Osteoblast (primary cell): ENCODE results near the gene MRS2. TPM values are rescaled to one million over a fixed set of nuclear protein-coding genes. Genes with fewer than 3 reads are reported as not detected.
"Not testable (repeated sequence)": the region's sequence is repeated elsewhere in the genome, so short reads cannot be mapped to it uniquely, and the experiment has no call there.

Experiments
- DNase-seq: peaks from one replicate; pipeline ENCODE4 v3.0.0; 2011; ENCODE audit warnings: low spot score, mixed read lengths; ENCODE audit not compliant: insufficient read length; ENCODE audit errors: missing footprints
- H2AFZ ChIP-seq: 2 replicates; pipeline ENCODE4 v1.6.0; 2011; ENCODE audit warnings: mild to moderate bottlenecking, low read length
- H3K27ac ChIP-seq: 2 replicates; pipeline ENCODE4 v1.5.1; 2011; ENCODE audit warnings: mild to moderate bottlenecking, low read depth, low read length, moderate library complexity
- H3K27me3 ChIP-seq: 2 replicates; pipeline ENCODE4 v1.6.0; 2012; ENCODE audit warnings: mild to moderate bottlenecking, control low read depth, inconsistent platforms, low read length, moderate library complexity; ENCODE audit not compliant: insufficient read depth
- H3K36me3 ChIP-seq: 2 replicates; pipeline ENCODE4 v1.5.1; 2011; ENCODE audit warnings: mild to moderate bottlenecking, low read length, control low read depth, moderate library complexity; ENCODE audit not compliant: insufficient read depth
- H3K4me1 ChIP-seq: 2 replicates; pipeline ENCODE4 v1.5.1; 2011; ENCODE audit warnings: mild to moderate bottlenecking, low read length, control low read depth, moderate library complexity; ENCODE audit not compliant: insufficient read depth
- H3K4me2 ChIP-seq: 2 replicates; pipeline ENCODE4 v1.6.0; 2011; ENCODE audit warnings: mild to moderate bottlenecking, low read length; ENCODE audit not compliant: insufficient read depth
- H3K4me3 ChIP-seq: fragments of 200-600 bp; sonication (generic); 3 replicates; pipeline ENCODE4 v1.5.1; 2012; ENCODE audit warnings: mild to moderate bottlenecking, low read length, inconsistent platforms; ENCODE audit not compliant: insufficient read depth
- H3K79me2 ChIP-seq: 2 replicates; pipeline ENCODE4 v1.6.0; 2012; ENCODE audit warnings: mild to moderate bottlenecking, low read length, control low read depth, inconsistent platforms; ENCODE audit not compliant: insufficient read depth
- H3K9me3 ChIP-seq: 2 replicates; pipeline ENCODE4 v1.5.1; 2011; ENCODE audit warnings: low read depth, low read length, control low read depth
- H4K20me1 ChIP-seq: 2 replicates; pipeline ENCODE4 v1.6.0; 2012; ENCODE audit warnings: mild to moderate bottlenecking, low read length, control low read depth; ENCODE audit not compliant: insufficient read depth
- CTCF ChIP-seq: IDR thresholded peaks from 2 replicates; pipeline ENCODE4 v1.5.1; 2011; ENCODE audit warnings: mild to moderate bottlenecking, low read depth, low read length, moderate library complexity; ENCODE audit errors: extremely low read depth
- total RNA-seq: library from RNA; depleted of rRNA; stranded (reverse); fragments of >200 nt; gene quantifications from 2 replicates; pipeline ENCODE4 v1.2.3, GENCODE V29; 2012

Gene MRS2
- total RNA-seq, 1 donor, result 23.5 TPM

DNA sequence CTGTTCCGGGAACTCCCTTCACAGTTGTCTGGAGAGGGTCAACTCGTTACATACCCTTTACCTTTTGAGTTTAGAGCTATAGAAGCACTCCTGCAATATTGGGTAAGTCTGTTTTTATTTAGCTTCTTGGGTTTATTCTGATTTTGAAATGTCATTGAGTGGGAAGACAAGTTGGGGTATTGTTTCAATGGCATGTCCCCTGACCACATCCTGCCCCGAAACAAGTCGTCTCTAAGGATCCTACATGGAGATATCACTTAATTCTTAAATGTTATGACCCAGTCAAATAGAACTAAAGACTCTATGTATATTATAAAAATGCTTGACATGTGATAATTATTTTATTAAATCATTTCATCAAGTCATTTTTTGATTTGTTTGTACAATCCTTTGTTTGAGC is 9.6 kb downstream of the MRS2 start:
- H3K27ac ChIP-seq, result no peak overlapping the region
- H3K4me3 ChIP-seq, result no peak overlapping the region
- peaks cover 9% of the 10 kb centered on the region for H3K79me2 ChIP-seq
- H3K9me3 ChIP-seq, result no peaks in the 10 kb centered on the region
- H2AFZ ChIP-seq, result no peak overlapping the region
- no peak for TF ChIP-seq CTCF
- peaks cover 63% of the 10 kb centered on the region for H3K36me3 ChIP-seq
- no peak for DNase-seq
- H3K4me1 ChIP-seq, result no peaks in the 10 kb centered on the region
- peaks cover 4% of the 10 kb centered on the region for H4K20me1 ChIP-seq
- no peak overlapping the region for H3K4me2 ChIP-seq
- H3K27me3 ChIP-seq, result no peaks in the 10 kb centered on the region

DNA sequence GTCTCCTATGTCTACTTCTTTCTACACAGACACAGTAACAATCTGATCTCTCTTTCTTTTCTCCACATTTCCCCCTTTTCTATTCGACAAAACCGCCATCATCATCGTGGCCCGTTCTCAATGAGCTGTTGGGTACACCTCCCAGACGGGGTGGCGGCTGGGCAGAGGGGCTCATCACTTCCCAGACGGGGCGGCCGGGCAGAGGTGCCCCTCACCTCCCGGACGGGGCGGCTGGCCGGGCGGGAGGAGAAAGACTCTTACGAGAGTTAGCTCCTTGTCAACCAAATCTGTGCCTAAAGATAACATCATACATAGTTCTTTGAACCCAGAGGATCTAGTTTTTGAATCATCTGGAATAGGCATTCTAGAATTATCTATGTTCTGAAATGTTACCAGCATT is 11.8 kb downstream of the MRS2 start:
- not testable (repeated sequence) for H3K4me2 ChIP-seq
- peaks cover 71% of the 10 kb centered on the region for H3K36me3 ChIP-seq

DNA sequence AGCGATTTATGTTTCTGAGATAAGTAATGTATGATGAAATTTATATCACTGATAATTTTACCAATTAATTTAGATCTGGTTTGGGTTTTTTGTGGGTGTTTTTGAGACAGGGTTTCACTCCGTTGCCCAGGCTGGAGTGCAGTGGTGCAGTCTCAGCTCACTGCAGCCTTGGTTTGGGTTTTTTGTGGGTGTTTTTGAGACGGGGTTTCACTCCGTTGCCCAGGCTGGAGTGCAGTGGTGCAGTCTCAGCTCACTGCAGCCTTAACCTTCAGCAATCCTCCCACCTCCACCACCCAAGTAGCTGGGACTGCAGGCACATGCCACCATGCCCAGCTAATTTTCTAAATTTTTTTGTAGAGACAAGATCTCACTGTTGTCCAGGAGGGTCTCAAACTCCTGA is 13.0 kb downstream of the MRS2 start:
- no peaks in the 10 kb centered on the region for H3K9me3 ChIP-seq
- no peak overlapping the region for H3K27ac ChIP-seq
- H3K36me3 ChIP-seq, result peaks cover 73% of the 10 kb centered on the region
- H2AFZ ChIP-seq, result no peak overlapping the region
- H3K79me2 ChIP-seq, result no peaks in the 10 kb centered on the region
- H3K4me3 ChIP-seq, result no peak overlapping the region
- no peak for TF ChIP-seq CTCF
- H4K20me1 ChIP-seq, result peaks cover 4% of the 10 kb centered on the region
- no peaks in the 10 kb centered on the region for H3K4me1 ChIP-seq
- H3K27me3 ChIP-seq, result no peaks in the 10 kb centered on the region
- DNase-seq, result no peak
- H3K4me2 ChIP-seq, result no peak overlapping the region

More for the DNA sequence above, 11.8 kb downstream of the MRS2 start:
- not testable (repeated sequence) for H3K4me1 ChIP-seq, H3K4me3 ChIP-seq, H2AFZ ChIP-seq, H3K9me3 ChIP-seq, DNase-seq, H3K27me3 ChIP-seq, H4K20me1 ChIP-seq, H3K27ac ChIP-seq, H3K79me2 ChIP-seq

DNA sequence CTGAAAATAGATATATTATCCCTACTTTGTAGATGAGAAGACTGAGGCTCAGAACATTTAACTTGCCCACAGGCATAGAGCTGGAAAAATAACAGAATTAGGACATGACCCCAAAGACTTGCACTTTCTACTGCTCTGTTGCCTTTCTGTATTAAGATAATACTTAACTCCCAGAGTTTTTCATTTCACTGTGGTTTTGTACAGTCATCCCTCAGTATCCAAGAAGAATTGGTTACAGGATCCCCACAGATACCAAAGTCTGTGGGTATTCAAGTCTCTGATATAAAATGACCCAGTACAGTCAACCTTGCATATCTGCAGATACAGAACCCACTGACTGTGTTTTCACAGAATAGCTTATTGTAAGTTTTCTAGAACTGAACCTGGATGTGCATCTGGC is 16.8 kb downstream of the MRS2 start:
- H3K36me3 ChIP-seq, result peaks cover 85% of the 10 kb centered on the region
- no peak for DNase-seq
- H4K20me1 ChIP-seq, result no peaks in the 10 kb centered on the region

More for the DNA sequence above, 16.8 kb downstream of the MRS2 start:
- no peaks in the 10 kb centered on the region for H3K27me3 ChIP-seq
- H3K79me2 ChIP-seq, result no peaks in the 10 kb centered on the region
- H3K4me2 ChIP-seq, result no peak overlapping the region
- no peak overlapping the region for H2AFZ ChIP-seq
- H3K9me3 ChIP-seq, result no peaks in the 10 kb centered on the region
- no peaks in the 10 kb centered on the region for H3K4me1 ChIP-seq
- H3K4me3 ChIP-seq, result no peak overlapping the region
- H3K27ac ChIP-seq, result no peak overlapping the region
- TF ChIP-seq CTCF, result no peak
